Stimulated activated CD4-positive, alpha-beta T cell treated with anti-CD3 and anti-CD28 coated beads, Interleukin-15, amount 100 ng/mL, for 48 hours (primary cell): Measurements from ENCODE around the gene UNKL.
A peak's percentile ranks its signal among the peaks of the same experiment; 100 is the strongest.

Experiments
- DNase-seq, 2 donors: peaks; one replicate each; pipeline ENCODE4 v3.0.0-alpha.2; 2020; ENCODE audit warnings: low read depth in 2 of 2

Gene UNKL

DNA sequence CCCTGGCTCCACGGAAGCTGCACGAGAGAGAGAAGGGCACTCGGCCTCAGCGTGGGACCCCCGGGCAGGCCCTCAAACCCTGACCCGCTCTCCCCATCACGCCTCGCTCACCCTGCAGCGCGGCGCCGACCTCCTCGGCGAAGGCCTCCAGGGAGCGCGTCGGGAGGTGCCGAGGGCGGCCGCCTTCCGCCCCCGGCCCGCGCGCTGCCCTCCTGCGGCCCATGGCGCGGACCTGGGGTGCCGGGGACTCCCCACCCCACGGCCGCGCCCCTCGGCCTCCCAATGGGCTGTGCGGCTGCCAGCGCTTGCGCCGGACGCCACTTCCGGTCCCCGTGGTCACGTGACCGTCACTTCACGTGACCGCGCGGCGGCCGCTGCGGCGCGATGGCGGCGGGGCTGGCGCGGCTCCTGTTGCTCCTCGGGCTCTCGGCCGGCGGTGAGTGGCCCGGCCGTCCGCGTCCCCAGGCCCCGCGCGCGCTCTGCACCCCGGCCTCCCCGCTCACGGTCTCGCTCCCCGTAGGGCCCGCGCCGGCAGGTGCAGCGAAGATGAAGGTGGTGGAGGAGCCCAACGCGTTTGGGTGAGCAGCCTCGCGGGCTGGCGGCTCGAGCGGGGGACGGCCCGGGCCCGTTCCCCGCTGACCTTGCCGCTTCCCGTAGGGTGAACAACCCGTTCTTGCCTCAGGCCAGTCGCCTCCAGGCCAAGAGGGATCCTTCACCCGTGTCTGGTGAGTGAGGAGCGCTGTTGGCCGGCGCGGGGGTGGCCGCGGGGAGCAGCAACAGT is 62.7 kb downstream of the UNKL start, which contains the start of the genes GNPTG and TSR3:
Gene GNPTG (plus strand): TSS at position 350 of the 781 bp plus-strand sequence. CDS start 35 bp downstream, at position 385.
Gene TSR3 (minus strand): TSS at position 297 of the 781 bp plus-strand sequence. CDS start 74 bp downstream, at position 223.
- peak; percentile 67 to 79 for DNase-seq

GRCh38 chr16:1351215-1351581 is 63.3 kb downstream of the UNKL start:
- DNase-seq, result no peak

GRCh38 chr16:1350691-1351090 is 63.8 kb downstream of the UNKL start:
- no peak for DNase-seq

- DNase-seq, result no peak
Measured at GRCh38 chr16:1349951-1350350, 64.6 kb downstream of the UNKL start.

DNA sequence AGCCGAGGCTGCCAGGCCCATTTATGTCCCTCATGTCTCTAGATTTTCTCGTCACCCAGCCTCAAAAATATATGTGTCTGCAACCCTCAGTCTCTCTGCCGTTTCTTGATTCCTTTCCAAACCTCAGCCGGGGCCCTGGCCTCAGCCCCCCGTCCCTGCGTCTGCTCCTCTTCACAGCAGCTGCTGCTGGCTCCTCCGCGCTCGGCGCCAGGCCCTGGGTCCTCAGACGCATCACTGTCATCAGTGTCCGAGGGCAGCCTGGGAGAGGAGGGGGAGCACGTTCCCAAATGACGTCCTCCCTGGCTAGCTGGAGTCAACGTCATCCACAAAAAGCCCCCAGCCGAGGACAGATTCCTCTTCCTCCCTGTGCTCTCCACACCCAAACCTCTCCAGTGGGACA is 65.2 kb downstream of the UNKL start:
- no peak for DNase-seq

DNA sequence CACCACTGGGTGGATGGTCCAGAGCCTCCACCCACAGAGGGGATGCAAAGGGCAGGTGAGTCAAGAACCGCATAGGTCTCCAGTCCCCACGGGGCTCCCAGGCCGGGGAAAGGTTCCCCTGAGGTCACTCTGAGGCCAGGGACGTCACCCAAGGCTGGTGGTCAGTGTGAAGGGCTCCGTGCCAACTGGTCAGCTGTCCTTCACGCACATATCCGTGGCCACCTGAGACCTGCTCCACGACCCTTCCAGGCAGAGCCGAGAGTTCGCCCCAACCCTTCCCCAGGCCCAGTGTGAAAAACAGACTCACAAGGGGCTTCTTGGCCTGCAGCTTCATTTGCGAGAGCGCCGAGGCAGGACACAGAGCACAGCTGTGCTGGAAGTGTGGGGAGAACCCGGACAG is 65.6 kb downstream of the UNKL start:
- no peak for DNase-seq

GRCh38 chr16:1348441-1348840 is 66.1 kb downstream of the UNKL start:
- DNase-seq, result no peak

GRCh38 chr16:1347962-1348361 is 66.5 kb downstream of the UNKL start:
- DNase-seq, result no peak

GRCh38 chr16:1347286-1347855 is 67.1 kb downstream of the UNKL start:
- DNase-seq, result no peak

- no peak for DNase-seq
Measured at GRCh38 chr16:1346422-1347285, 67.8 kb downstream of the UNKL start.

DNA sequence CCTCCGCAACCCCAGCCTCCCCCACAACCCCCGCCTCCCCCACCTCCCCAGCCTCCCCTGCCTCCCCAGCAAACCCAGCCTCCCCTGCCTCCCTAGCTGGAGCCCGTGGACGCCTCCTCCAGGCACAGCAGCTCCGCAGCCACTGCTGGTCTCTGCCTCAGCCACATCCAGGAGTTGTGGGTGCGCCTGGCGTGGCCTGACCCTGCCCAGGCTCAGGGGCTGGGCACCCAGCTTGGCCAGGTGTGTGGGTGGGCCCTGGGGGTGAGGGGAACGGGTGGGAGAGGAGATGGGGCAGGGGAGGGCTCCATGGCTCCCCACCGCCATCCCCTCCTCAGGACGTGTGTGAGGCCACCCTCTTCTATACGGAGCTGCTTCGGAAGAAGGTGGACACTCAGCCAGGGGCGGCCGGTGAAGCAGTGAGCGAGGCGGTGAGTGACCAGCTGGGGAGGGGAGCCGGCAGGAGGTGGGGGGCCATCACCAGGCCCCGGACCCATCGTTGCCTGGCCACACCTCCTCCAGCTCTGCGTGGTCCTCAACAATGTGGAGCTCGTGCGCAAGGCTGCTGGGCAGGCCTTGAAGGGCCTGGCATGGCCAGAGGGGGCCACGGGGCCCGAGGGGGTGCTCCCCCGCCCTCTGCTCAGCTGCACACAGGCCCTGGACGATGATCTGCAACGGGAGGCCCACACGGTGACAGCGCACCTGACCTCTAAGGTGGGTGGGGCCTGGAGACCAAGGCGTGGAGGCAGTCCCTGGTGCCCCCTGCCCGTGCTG is 68.7 kb downstream of the UNKL start:
- DNase-seq, result no peak

DNA sequence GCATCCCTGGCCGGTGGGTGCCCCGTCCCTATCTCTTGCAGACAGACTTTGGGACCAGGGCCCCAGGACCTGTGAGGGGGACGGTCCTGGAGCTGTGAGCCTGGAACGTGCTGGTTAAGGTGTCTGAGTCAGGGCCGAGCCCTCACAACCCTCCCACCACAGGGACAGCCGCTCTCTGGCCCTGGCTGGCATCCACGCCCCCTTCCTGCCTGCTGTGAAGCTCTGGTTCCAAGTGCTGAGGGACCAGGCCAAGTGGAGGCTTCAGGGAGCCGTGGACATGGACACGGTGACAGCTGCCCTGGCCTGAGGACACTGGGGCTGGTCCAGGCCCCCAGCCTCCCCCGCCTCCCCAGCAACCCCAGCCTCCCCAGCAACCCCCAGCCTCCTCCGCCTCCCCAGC is 69.4 kb downstream of the UNKL start:
- no peak for DNase-seq

- no peak for DNase-seq
Measured at GRCh38 chr16:1344499-1344898, 70.0 kb downstream of the UNKL start.

DNA sequence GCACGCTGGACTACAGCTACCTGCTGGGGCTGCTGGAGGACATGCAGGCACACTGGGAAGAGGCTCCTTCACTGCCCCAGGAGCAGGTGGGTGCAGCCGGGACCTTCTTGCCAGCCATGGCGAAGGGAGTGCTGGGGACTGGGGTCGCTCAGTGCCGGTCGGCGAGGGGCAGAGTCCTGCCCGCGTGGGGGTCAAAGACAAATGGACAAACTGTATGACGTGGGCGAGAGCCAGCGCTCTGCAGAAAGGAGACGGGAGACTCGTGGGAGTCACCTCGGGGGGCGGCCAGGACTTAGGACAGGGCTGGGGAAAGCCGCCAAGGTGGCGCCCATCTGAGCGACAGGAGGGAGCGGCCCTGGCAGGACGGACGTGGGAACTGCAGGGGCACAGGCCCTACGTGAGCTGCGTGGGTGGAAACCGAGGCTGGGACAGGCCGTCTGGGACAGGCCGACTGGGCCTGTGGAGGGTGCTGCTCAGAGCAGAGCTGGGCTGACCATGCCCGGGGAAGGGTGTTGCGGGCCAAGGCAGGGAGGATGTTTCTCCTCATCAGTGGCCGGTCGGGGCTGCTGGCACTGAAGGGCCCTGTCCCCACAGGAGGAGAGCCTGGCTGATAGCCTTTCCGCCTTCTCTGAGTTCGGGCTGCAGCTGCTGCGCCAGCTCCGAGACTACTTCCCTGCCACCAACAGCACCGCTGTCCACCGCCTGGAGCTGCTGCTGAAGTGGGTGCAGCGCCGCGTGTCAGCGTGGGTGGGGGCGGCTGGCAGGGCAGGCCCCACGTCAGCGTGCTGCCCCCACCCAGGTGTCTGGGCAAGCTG is 70.9 kb downstream of the UNKL start:
- DNase-seq, result no peak

DNA sequence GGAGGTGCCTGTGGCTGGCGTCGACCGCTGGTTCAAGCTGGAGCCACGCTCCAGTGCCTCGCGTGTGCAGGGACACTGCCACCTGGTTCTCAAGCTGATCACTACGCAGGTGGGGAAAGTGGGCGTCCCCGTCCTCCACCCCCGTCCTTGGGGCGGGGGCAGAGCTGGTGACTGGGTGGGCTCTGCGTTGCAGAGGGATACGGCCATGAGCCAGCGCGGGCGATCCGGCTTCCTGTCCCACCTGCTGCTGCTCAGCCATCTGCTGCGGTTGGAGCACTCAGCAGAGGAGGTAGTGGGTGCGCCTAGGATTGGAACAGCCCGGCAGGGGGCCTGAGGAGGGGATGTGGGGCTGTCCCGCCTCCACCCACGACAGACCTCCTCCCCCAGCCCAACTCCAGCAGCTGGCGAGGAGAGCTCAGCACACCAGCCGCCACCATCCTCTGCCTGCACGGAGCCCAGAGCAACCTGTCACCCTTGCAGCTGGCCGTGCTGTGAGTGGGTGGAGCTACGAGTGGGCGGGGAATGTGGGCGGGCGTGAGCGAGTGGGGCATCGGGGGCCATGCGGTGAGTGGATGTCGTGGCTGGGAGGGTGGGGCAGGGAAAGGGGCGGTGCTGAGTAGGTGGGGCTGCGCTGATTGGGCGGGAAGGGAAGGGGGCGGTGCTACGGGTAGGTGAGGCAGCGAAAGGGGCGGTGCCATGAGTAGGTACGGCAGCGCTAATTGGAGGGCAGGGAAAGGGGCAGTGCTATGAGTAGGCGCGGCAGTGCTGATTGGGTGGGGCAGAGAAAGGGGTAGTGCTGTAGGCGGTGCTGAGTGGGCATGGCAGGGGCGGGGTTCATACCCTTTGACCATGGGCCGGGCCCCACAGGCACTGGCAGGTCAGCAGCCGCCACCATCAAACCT is 71.7 kb downstream of the UNKL start:
- peak; percentile 89 to 91 for DNase-seq

DNA sequence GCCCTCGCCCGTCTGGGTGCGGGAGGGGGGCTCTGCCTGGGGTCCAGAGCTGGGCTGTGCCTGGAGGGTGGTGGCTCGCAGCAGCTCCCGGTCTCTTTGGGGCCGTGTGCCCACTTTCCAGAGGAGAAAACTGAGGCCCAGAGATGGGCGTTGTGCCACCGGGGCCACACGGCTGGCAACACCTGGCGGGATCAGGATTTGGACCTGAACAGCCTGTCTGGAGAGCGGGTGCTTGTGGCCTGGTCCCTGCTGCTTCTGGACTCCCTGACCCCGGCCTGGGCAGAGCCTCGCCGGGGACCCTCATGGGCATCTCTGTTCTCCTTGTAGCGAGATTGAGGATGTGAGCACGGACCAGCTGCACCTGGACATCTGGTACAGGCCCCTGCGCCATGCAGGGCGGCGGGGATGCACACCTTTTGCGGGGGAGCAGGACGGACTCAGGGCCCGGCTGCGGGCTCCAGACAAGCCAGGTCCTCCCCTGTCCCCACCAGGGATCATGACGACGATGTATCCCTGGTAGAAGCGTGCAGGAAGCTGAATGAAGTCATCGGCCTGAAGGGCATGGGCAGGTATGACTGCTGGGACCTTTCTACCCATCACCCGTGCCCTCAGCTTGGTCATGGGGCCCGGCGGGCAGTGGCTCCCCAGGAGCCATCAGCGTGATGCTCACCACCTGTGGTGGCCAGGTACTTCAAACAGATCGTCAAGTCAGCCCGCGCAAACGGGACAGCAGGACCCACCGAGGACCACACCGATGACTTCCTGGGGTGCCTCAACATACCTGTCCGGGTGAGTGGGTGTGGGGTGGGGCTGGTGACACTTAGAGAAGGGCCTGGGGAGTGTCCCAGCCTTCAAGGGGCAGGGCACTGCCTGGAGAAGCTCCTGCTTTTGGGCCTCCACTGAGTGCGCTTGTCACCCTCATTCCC is 72.7 kb downstream of the UNKL start:
- DNase-seq, result no peak

DNA sequence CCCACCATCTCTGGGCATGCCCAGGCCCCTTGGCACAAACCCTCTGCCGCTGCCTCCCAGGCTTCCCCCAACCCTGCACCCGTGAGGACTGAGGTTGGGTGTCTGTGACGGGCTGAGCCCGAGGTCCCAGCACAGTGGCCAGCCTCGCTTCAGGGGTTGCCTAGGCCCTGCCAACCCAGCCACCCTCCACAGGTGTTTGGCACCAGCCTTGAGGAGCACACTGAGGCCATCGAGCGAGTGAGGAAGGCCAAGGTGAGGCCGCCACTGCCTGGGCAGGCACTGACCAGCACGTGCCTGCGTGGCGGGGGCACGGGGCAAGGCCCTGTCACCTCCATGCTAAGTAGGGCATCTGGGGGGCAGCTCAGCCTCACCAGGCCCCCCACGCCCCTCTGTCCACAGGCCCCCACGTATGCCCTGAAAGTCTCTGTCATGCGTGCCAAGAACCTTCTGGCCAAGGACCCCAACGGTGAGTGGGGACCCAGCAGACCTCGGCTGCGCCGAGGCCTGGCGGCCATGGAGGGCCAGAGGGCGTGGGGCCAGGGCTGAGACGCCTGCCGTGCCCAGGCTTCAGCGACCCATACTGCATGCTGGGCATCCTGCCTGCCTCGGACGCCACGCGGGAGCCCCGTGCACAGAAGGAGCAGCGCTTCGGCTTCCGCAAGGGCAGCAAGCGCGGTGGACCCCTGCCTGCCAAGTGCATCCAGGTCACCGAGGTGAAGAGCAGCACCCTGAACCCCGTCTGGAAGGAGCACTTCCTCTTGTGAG is 73.6 kb downstream of the UNKL start:
- DNase-seq, result no peak
